Measurements from ENCODE around the gene CLEC9A. TPM values are rescaled to one million over a fixed set of nuclear protein-coding genes. Genes with fewer than 3 reads are reported as not detected.

The CLEC9A gene
- total and polyA plus RNA-seq, 9 of the 15 experiments (the other 6 are each of a cell fraction or from before 2014, with no cell fraction given) = not detected

GRCh38 chr12:10031771-10032175, 1.3 kb downstream of the CLEC9A start:
- H3K4me2 ChIP-seq (ENCODE audit: insufficient read depth, low read length) = no peak overlapping the region
- BruUV-seq (replicated peaks) = no TSS peak
- no peak overlapping the region for H3K4me3 ChIP-seq
- no peaks in the 10 kb centered on the region for H3K9me1 ChIP-seq (ENCODE audit: control insufficient read depth, insufficient read depth, low read length)
- FAIRE-seq (no peak), ATAC-seq (no peak), DNase-seq (ENCODE audit: extremely low read depth in 1 of 4, low spot score in 3 of 4) (no peak)
- no peaks in the 10 kb centered on the region for H4K20me1 ChIP-seq (replicated peaks; ENCODE audit: control insufficient read depth, insufficient read depth, low read length)
- WGBS (ENCODE audit: insufficient coverage, low coverage, missing lambda C conversion rate) = 4% methylated on average over 5 of the region's 5 CpGs
- in situ Hi-C loops (cut with MboI) (no loop called here), intact Hi-C loops (cut with micrococcal nuclease) (loop anchor here (5.0 kb wide), 1 partner anchor 106 kb away; no protein-coding TSS in a partner anchor)
- TF ChIP-seq, protein P1, sequence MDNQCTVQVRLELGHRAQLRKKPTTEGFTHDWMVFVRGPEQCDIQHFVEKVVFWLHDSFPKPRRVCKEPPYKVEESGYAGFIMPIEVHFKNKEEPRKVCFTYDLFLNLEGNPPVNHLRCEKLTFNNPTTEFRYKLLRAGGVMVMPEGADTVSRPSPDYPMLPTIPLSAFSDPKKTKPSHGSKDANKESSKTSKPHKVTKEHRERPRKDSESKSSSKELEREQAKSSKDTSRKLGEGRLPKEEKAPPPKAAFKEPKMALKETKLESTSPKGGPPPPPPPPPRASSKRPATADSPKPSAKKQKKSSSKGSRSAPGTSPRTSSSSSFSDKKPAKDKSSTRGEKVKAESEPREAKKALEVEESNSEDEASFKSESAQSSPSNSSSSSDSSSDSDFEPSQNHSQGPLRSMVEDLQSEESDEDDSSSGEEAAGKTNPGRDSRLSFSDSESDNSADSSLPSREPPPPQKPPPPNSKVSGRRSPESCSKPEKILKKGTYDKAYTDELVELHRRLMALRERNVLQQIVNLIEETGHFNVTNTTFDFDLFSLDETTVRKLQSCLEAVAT (IDR thresholded peaks at IDR 0.05) = no peak
- TF ChIP-seq RBM25 (IDR thresholded peaks at IDR 0.05; ENCODE audit: low read depth, low read length, severe bottlenecking) = peak; percentile 37
- no peak overlapping the region for H2AFZ ChIP-seq (ENCODE audit: low read depth, low read length)
- no peaks in the 10 kb centered on the region for H3K9me3 ChIP-seq (replicated peaks; ENCODE audit: control insufficient read depth, insufficient read depth, low read depth, low read length)
- no peaks in the 10 kb centered on the region for H3K79me2 ChIP-seq (ENCODE audit: control insufficient read depth, insufficient read depth, low read length)
- H3K36me3 ChIP-seq (ENCODE audit: control insufficient read depth, insufficient read depth, low read length) = no peaks in the 10 kb centered on the region
- H3K27ac ChIP-seq (ENCODE audit: extremely low read depth, low read depth, low read length) = no peak overlapping the region
- POLR2A ChIA-PET = no interaction called here
- no peaks in the 10 kb centered on the region for H3K4me1 ChIP-seq (replicated peaks in 1 of 2; ENCODE audit: control insufficient read depth in 2 of 2, insufficient read depth in 2 of 2, low read length in 2 of 2)
- no peak overlapping the region for H3K9ac ChIP-seq (ENCODE audit: insufficient read depth in 1 of 2, low read depth in 2 of 2, low read length in 2 of 2)
- CTCF ChIA-PET (ENCODE audit: low intra/inter-chr PET ratio) = no interaction called here
- H3K27me3 ChIP-seq (ENCODE audit: control insufficient read depth in 2 of 2, insufficient read depth in 2 of 2, low read length in 2 of 2) = no peaks in the 10 kb centered on the region; a peak in 1 of 5 replicates

- Histone ChIP-seq H3K4me3 (no peak overlapping the region), H3K9me1 (ENCODE audit: control insufficient read depth, insufficient read depth, low read length) (no peaks in the 10 kb centered on the region), H3K9ac (ENCODE audit: insufficient read depth in 1 of 2, low read depth in 2 of 2, low read length in 2 of 2) (no peak overlapping the region), H3K79me2 (ENCODE audit: control insufficient read depth, insufficient read depth, low read length) (no peaks in the 10 kb centered on the region), H3K36me3 (ENCODE audit: control insufficient read depth, insufficient read depth, low read length) (no peaks in the 10 kb centered on the region), H3K27me3 (ENCODE audit: control insufficient read depth in 2 of 2, insufficient read depth in 2 of 2, low read length in 2 of 2) (peaks cover 0 to 5% of the 10 kb centered on the region in 2 experiments; a peak in 1 of 5 replicates), H2AFZ (ENCODE audit: low read depth, low read length) (no peak overlapping the region), H3K4me2 (ENCODE audit: insufficient read depth, low read length) (no peak overlapping the region), H3K4me1 (replicated peaks in 1 of 2; ENCODE audit: control insufficient read depth in 2 of 2, insufficient read depth in 2 of 2, low read length in 2 of 2) (no peaks in the 10 kb centered on the region), H3K27ac (ENCODE audit: extremely low read depth, low read depth, low read length) (no peak overlapping the region), H4K20me1 (replicated peaks; ENCODE audit: control insufficient read depth, insufficient read depth, low read length) (no peaks in the 10 kb centered on the region), H3K9me3 (replicated peaks; ENCODE audit: control insufficient read depth, insufficient read depth, low read depth, low read length) (no peaks in the 10 kb centered on the region)
- DNase-seq (ENCODE audit: extremely low read depth in 1 of 4, low spot score in 3 of 4) (no peak), FAIRE-seq (no peak), ATAC-seq (no peak)
- peak in 1 of 3 experiments; percentile 40; a peak in 2 of 6 replicates for TF ChIP-seq CTCF (IDR thresholded peaks at IDR 0.05 in 2 of 3, conservative IDR thresholded peaks at IDR 0.05 in 1 of 3; ENCODE audit: insufficient read depth in 2 of 3, low read depth in 1 of 3, low read length in 3 of 3)
- TF ChIP-seq RAD21 (CRISPR knock-in tag; conservative IDR thresholded peaks at IDR 0.05 in 1 of 2, IDR thresholded peaks at IDR 0.05 in 1 of 2) = peak; percentile 12 to 36; a peak in 2 of 4 replicates
- TF ChIP-seq ZNF174 (CRISPR knock-in tag; IDR thresholded peaks at IDR 0.05) = no peak
- CTCF ChIA-PET (ENCODE audit: low intra/inter-chr PET ratio) = interaction anchor here (0.6 kb wide), 1 partner anchor 340 kb away, joined by 4 read pairs; no protein-coding TSS in a partner anchor
- no TSS peak for BruUV-seq (replicated peaks)
- POLR2A ChIA-PET = no interaction called here
- in situ Hi-C loops (cut with MboI) = no loop called here
- intact Hi-C loops (cut with micrococcal nuclease) = loop anchor here (5.0 kb wide), 1 partner anchor 103 kb away; no protein-coding TSS in a partner anchor
- WGBS (ENCODE audit: insufficient coverage, low coverage, missing lambda C conversion rate) = 0% methylated on average over 1 of the region's 1 CpG
Measured at GRCh38 chr12:10033783-10034545, 3.5 kb downstream of the CLEC9A start.
